ENCODE data around the gene C2orf42. TPM values are rescaled to one million over a fixed set of nuclear protein-coding genes. Genes with fewer than 3 reads are reported as not detected.

Gene C2orf42
- total and polyA plus RNA-seq, 10 of the 15 experiments (the other 5 are each of a cell fraction or from before 2014, with no cell fraction given) = 5.5 to 19.8 (median 11.5) TPM

DNA sequence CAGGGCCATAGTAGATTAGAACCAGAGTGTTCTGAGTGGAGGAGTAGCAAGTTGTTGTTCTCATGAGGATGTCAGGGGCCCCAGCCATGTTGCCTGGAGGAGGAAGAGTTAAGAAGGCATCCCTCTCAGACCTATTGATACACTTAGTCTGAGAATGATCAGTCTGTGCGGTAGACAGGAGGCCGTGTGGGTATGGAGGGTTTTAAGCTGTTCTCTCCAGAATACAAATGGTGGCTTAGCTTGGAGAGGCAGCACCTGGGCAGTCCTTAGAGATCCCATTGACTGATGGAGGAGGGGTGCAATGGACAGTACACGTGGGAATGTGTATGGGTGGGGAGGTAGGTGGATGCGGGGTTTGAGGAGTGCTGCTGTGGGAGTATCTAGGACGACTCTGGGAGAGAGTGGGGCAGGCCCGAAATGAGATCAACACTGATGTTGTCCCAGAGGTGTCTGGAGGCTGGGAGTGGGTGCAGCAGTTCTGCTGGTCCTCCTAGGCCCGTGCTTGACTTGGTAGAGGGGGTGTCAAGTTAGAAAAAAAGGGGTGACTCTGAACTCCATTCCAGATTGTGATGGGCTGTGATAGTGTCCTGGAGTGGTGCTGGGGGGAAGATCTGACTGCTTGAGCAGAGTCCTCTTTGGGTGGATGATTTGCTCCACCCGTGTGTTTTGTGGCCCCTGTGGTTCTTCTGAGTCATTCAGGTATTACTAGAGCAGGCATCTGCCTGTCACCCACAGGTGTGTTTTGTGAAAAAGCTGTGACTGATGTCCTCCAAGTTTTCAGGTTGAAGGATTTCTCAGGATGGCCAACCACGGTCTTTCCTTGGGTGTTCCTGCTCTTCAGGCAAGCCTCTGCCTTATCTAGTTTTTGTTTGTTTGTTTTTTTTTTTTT is 44.7 kb downstream of the C2orf42 start:
- POLR2A ChIA-PET = interaction anchor here (1.1 to 5.1 kb wide), 3 partner anchors 11 to 233 kb away, joined by 3 to 60 read pairs (median 3); partner anchors contain the start of gene MXD1
- in situ Hi-C loops (cut with MboI) = loop anchor here (5.0 kb wide), 1 partner anchor 239 kb away; no protein-coding TSS in a partner anchor
- SMC1A ChIA-PET (ENCODE audit: uncharacterized antibody, unreplicated experiment) = interaction anchor here (1.0 to 6.2 kb wide), 4 partner anchors 35 to 421 kb away, joined by 3 to 116 read pairs (median 5); partner anchors contain the start of genes MXD1 and SNRPG
- Histone ChIP-seq H3K27ac (ENCODE audit: control insufficient read depth, insufficient read depth) (peak overlapping the region; percentile 7; the same call in 1 of the 2 replicates), H3K4me1 (ENCODE audit: control insufficient read depth, insufficient read depth, low read length) (peaks cover 30% of the 10 kb centered on the region), H3K4me2 (ENCODE audit: control insufficient read depth, insufficient read depth) (peak overlapping the region; percentile 34), H3K9ac (ENCODE audit: control insufficient read depth, insufficient read depth, low read length) (no peak overlapping the region), H4K20me1 (ENCODE audit: control insufficient read depth, insufficient read depth) (no peaks in the 10 kb centered on the region), H3K36me3 (ENCODE audit: control insufficient read depth in 2 of 2, insufficient read depth in 2 of 2, low read length in 1 of 2) (peaks cover 0 to 5% of the 10 kb centered on the region in 2 experiments; a peak in 1 of 4 replicates), H3K79me2 (ENCODE audit: control insufficient read depth, insufficient read depth, low read length) (peaks cover 14% of the 10 kb centered on the region), H3K9me3 (replicated peaks; ENCODE audit: control insufficient read depth, insufficient read depth, low read length) (no peaks in the 10 kb centered on the region), H3K4me3 (no peak overlapping the region), H2AFZ (ENCODE audit: control insufficient read depth, low read depth, low read length) (peak overlapping the region; percentile 13; the same call in 1 of the 2 replicates), H3K27me3 (replicated peaks in 1 of 2; ENCODE audit: control insufficient read depth in 2 of 2, insufficient read depth in 2 of 2, low read length in 1 of 2) (no peaks in the 10 kb centered on the region)
- ATAC-seq (no peak), FAIRE-seq (no peak), DNase-seq (ENCODE audit: low read depth, low spot score) (no peak)
- BruUV-seq (replicated peaks) = no TSS peak
- CTCF ChIA-PET = interaction anchor here (1.0 to 7.3 kb wide), 3 partner anchors 155 to 237 kb away, joined by 3 to 111 read pairs (median 4); partner anchors contain the start of gene MXD1
- intact Hi-C loops (cut with micrococcal nuclease; ENCODE audit: unreplicated experiment) = loop anchor here (1.0 kb wide), 1 partner anchor 35 kb away; no protein-coding TSS in a partner anchor
- WGBS (ENCODE audit: insufficient coverage, insufficient replicate concordance, low lambda C conversion rate, missing lambda C conversion rate) = 52% methylated on average over 9 of the region's 9 CpGs
- RAD21 ChIA-PET (ENCODE audit: unreplicated experiment) = interaction anchor here (0.7 to 9.2 kb wide), 7 partner anchors 14 to 333 kb away, joined by 3 to 132 read pairs (median 3); partner anchors contain the start of genes C2orf42, MXD1 and SNRPG
- TF ChIP-seq TCF7 (IDR thresholded peaks at IDR 0.05; ENCODE audit: borderline replicate concordance) (no peak), IKZF2 (IDR thresholded peaks at IDR 0.05) (peak; percentile 65 to 69; a peak in 3 of 4 replicates), MTA2 (IDR thresholded peaks at IDR 0.05; ENCODE audit: low read depth) (no peak), CHD2 (IDR thresholded peaks at IDR 0.05; ENCODE audit: borderline replicate concordance, low read depth, low read length) (no peak), NR2C1 (IDR thresholded peaks at IDR 0.05) (no peak), BCLAF1 (IDR thresholded peaks at IDR 0.05) (no peak), YBX1 (IDR thresholded peaks at IDR 0.05) (no peak), ZNF622 (IDR thresholded peaks at IDR 0.05) (no peak), ZNF207 (IDR thresholded peaks at IDR 0.05; ENCODE audit: borderline replicate concordance) (no peak), RELA (IDR thresholded peaks at IDR 0.05; ENCODE audit: borderline replicate concordance, partially characterized antibody) (no peak), KDM1A (IDR thresholded peaks at IDR 0.05; ENCODE audit: borderline replicate concordance) (no peak), PAX5 (IDR thresholded peaks at IDR 0.05; ENCODE audit: borderline replicate concordance, low read depth, low read length) (peak; percentile 36; the same call in 1 of the 2 replicates), NFIC (IDR thresholded peaks at IDR 0.05; ENCODE audit: low read depth, low read length) (peak; percentile 65; the same call in 1 of the 2 replicates), STAT1 (conservative IDR thresholded peaks at IDR 0.05) (no peak), BRCA1 (IDR thresholded peaks at IDR 0.05; ENCODE audit: low read depth, low read length) (no peak), POU2F2 (IDR thresholded peaks at IDR 0.05; ENCODE audit: borderline replicate concordance, low read depth, low read length) (no peak), EZH2 (IDR thresholded peaks at IDR 0.05; ENCODE audit: borderline replicate concordance, control insufficient read depth, low read depth, low read length) (no peak)
- TF ChIP-seq, protein P1, sequence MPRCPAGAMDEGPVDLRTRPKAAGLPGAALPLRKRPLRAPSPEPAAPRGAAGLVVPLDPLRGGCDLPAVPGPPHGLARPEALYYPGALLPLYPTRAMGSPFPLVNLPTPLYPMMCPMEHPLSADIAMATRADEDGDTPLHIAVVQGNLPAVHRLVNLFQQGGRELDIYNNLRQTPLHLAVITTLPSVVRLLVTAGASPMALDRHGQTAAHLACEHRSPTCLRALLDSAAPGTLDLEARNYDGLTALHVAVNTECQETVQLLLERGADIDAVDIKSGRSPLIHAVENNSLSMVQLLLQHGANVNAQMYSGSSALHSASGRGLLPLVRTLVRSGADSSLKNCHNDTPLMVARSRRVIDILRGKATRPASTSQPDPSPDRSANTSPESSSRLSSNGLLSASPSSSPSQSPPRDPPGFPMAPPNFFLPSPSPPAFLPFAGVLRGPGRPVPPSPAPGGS (IDR thresholded peaks at IDR 0.05; ENCODE audit: borderline replicate concordance, insufficient read depth, low read depth, low read length, poor library complexity, severe bottlenecking) = no peak
- TF ChIP-seq, protein P2, sequence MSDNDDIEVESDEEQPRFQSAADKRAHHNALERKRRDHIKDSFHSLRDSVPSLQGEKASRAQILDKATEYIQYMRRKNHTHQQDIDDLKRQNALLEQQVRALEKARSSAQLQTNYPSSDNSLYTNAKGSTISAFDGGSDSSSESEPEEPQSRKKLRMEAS (IDR thresholded peaks at IDR 0.05; ENCODE audit: low read depth, low read length) = no peak
